Chondrocyte (in vitro differentiated cells): Measurements from ENCODE around the gene IGLL5. TPM values are rescaled to one million over a fixed set of nuclear protein-coding genes. Genes with fewer than 3 reads are reported as not detected.
"Not testable (repeated sequence)": the region's sequence is repeated elsewhere in the genome, so short reads cannot be mapped to it uniquely, and the experiment has no call there.

Source experiments
- DNase-seq: peaks from one replicate; pipeline ENCODE4 v3.0.0; 2021; ENCODE audit warnings: mixed read lengths, low spot score
- H3K27ac Mint-ChIP-seq: one replicate; pipeline ENCODE4 v1.8.0; 2021; ENCODE audit warnings: mild to moderate bottlenecking, moderate library complexity, mixed read lengths; ENCODE audit not compliant: unreplicated experiment
- H3K27me3 Mint-ChIP-seq: 2 replicates; pipeline ENCODE4 v1.8.0; 2021; ENCODE audit warnings: low read depth, mixed read lengths
- H3K36me3 Mint-ChIP-seq: 2 replicates; pipeline ENCODE4 v1.8.0; 2021; ENCODE audit warnings: low read depth, mixed read lengths
- H3K4me1 Mint-ChIP-seq: 2 replicates; pipeline ENCODE4 v1.8.0; 2021; ENCODE audit warnings: low read depth, mild to moderate bottlenecking, mixed read lengths
- H3K4me3 Mint-ChIP-seq: one replicate; pipeline ENCODE4 v1.8.0; 2021; ENCODE audit warnings: mild to moderate bottlenecking, moderate library complexity, mixed read lengths; ENCODE audit not compliant: unreplicated experiment
- H3K9me3 Mint-ChIP-seq: 2 replicates; pipeline ENCODE4 v1.8.0; 2021; ENCODE audit warnings: low read depth, mixed read lengths
- total RNA-seq: library from RNA; stranded (reverse); gene quantifications from 3 replicates; pipeline ENCODE4 v1.2.1, GENCODE V29; 2021
- TF ChIP-seq, protein P1 (sequence below): fragments of 200-600 bp; sonication (generic); IDR thresholded peaks from 2 replicates; pipeline ENCODE4 v1.5.0; 2021; ENCODE audit warnings: antibody characterized with exemption, mild to moderate bottlenecking, moderate library complexity

Gene IGLL5
- total RNA-seq, 1 donor from 2014 or later = not detected

DNA sequence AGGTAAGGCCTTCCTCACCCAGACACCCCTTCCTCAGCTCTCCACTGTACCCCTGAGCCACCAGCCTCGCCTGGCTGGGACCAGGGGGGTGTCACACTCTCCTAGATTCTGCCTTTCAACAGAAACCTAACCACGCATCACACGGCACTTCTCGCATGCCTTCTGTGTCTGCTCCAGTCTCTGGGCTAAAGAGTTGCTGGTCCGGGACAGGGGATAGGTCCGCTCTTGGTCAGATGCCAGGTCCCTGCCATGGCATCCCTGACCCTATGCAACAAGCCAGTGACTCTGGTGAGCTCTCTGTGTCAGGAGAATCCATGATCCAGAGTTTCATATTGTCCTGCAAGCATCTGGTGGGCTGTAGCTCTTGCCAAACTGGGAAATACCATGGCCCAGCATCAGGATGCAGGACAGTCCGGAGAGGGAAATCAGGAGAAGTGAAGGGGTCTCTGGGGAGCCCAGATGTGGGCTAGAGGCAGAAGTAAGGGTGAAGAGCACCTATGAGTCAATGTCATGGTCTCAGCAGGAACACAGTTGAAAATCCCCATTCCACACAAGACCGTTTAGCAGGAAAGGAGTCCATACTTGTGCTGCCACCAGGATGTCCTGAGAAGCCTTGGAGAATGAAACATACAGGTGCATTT is 14.1 kb downstream of the IGLL5 start:
- DNase-seq = no peak
- Mint-ChIP-seq H3K27me3 (peaks cover 15% of the 10 kb centered on the region), H3K27ac (no peak overlapping the region)

DNA sequence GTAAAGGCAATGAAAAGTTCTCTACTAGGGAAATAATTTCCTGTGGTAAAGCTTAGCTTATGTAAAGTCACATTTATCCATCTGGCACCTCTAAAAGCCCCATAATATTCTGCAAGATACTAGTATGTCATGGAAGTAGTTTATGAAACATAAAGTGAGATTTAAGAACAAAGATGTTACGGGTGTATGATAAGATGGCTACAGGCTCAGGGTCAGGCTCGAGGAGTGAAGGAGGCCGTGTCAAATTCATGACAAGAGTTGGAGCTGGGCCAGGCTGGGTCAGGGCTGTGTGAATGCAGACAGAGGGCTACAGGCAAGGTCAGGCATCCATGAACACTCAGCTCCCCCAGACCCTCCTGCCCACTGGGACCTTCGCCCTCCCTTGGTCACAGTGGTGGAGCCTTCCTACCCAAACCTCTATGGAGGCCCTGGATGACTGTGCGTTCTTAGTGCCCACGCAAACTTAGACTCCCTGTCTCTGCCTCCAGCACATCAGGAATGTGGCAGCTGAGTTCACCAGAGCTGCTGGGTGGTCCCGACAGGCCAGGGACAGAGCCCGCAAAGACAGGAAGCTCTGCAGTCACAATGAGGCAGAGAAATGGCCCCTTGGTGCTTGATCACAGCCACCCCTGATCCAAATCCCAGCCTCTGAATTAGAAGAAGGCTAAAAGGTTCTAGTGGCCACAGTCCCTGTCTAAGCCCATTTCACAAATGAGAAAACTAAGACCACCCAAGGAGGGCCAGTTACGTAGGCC is 14.8 kb downstream of the IGLL5 start:
- Mint-ChIP-seq H3K27me3 (peaks cover 18% of the 10 kb centered on the region), H3K4me3 (no peak overlapping the region), H3K27ac (no peak overlapping the region), H3K36me3 (no peaks in the 10 kb centered on the region), H3K9me3 (no peaks in the 10 kb centered on the region), H3K4me1 (no peaks in the 10 kb centered on the region)
- peak; percentile 51 for DNase-seq
- TF ChIP-seq, protein P1, sequence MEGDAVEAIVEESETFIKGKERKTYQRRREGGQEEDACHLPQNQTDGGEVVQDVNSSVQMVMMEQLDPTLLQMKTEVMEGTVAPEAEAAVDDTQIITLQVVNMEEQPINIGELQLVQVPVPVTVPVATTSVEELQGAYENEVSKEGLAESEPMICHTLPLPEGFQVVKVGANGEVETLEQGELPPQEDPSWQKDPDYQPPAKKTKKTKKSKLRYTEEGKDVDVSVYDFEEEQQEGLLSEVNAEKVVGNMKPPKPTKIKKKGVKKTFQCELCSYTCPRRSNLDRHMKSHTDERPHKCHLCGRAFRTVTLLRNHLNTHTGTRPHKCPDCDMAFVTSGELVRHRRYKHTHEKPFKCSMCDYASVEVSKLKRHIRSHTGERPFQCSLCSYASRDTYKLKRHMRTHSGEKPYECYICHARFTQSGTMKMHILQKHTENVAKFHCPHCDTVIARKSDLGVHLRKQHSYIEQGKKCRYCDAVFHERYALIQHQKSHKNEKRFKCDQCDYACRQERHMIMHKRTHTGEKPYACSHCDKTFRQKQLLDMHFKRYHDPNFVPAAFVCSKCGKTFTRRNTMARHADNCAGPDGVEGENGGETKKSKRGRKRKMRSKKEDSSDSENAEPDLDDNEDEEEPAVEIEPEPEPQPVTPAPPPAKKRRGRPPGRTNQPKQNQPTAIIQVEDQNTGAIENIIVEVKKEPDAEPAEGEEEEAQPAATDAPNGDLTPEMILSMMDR = no peak

More for the DNA sequence above, 14.1 kb downstream of the IGLL5 start:
- no peaks in the 10 kb centered on the region for H3K9me3 Mint-ChIP-seq
- H3K4me1 Mint-ChIP-seq = no peaks in the 10 kb centered on the region
- TF ChIP-seq, protein P1 = no peak
- H3K4me3 Mint-ChIP-seq = no peak overlapping the region
- H3K36me3 Mint-ChIP-seq = no peaks in the 10 kb centered on the region

DNA sequence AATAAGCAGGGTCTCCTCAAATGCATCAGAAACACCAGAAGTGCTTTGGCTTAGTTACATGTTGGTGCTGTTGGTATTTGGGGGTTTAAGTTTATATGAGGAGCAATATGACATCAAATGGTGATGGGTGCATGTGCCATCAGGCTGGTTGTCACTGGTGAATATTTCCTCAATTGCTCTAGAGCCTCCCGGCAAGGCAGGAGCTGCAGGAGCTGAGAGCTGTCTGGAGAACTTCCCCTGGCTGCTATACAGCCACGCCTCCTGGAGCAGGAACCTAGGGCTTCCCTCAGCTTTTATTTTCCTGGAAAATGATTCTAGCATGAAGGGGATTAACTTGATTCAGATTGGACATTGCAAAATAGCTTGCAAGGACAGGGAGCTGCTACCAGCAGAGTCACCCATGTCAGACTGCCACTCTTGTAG is 15.8 kb downstream of the IGLL5 start:
- TF ChIP-seq, protein P1 = no peak
- H3K27me3 Mint-ChIP-seq = peaks cover 18% of the 10 kb centered on the region
- no peak for DNase-seq
- no peak overlapping the region for H3K4me3 Mint-ChIP-seq
- H3K36me3 Mint-ChIP-seq = no peaks in the 10 kb centered on the region
- no peaks in the 10 kb centered on the region for H3K4me1 Mint-ChIP-seq
- H3K27ac Mint-ChIP-seq = no peak overlapping the region
- H3K9me3 Mint-ChIP-seq = no peaks in the 10 kb centered on the region

DNA sequence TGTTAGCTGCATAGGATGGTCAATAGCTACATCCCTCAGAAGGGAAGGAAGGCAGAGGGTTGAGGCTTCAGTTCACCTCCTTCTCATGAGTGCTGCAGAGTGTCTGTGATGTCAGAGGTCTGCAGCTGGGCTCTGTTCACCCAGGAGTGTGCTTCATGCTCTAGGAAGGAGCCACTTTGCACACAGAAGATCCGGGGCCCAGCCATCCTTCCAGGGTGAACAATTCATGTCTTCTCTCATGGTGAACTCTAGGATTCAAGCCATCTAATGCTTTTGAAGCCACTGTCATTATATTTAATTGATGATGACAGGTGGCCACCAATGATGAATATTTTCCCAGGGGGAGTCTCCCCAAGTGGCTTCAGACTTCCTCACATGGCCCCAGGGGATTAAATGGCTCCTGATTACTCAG is 16.2 kb downstream of the IGLL5 start:
- not testable (repeated sequence) for H3K27ac Mint-ChIP-seq, H3K36me3 Mint-ChIP-seq, H3K4me3 Mint-ChIP-seq, H3K4me1 Mint-ChIP-seq, H3K9me3 Mint-ChIP-seq
- H3K27me3 Mint-ChIP-seq = peaks cover 20% of the 10 kb centered on the region
- peak; percentile 43 for DNase-seq

DNA sequence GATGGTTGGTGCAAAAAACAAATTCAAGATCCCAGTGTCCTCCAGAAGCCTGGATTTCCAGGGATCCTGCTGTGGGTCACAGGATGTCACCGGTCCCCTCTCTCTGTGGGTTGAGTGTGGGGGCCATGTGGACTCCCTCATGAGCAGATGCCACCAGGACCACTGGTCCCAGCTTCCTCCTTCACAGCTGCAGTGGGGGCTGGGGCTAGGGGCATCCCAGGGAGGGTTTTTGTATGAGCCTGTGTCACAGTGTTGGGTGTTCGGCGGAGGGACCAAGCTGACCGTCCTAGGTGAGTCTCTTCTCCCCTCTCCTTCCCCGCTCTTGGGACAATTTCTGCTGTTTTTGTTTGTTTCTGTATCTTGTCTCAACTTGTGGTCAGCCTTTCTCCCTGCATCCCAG is 17.1 kb downstream of the IGLL5 start:
- H3K9me3 Mint-ChIP-seq, H3K4me3 Mint-ChIP-seq, H3K27ac Mint-ChIP-seq, H3K36me3 Mint-ChIP-seq, H3K4me1 Mint-ChIP-seq: not testable (repeated sequence)
- peak; percentile 51 for DNase-seq
- peaks cover 27% of the 10 kb centered on the region for H3K27me3 Mint-ChIP-seq

DNA sequence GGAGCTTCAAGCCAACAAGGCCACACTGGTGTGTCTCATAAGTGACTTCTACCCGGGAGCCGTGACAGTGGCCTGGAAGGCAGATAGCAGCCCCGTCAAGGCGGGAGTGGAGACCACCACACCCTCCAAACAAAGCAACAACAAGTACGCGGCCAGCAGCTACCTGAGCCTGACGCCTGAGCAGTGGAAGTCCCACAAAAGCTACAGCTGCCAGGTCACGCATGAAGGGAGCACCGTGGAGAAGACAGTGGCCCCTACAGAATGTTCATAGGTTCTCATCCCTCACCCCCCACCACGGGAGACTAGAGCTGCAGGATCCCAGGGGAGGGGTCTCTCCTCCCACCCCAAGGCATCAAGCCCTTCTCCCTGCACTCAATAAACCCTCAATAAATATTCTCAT is 18.8 kb downstream of the IGLL5 start:
- not testable (repeated sequence) for H3K4me1 Mint-ChIP-seq, H3K9me3 Mint-ChIP-seq, H3K27ac Mint-ChIP-seq, H3K36me3 Mint-ChIP-seq, H3K4me3 Mint-ChIP-seq
- peaks cover 39% of the 10 kb centered on the region for H3K27me3 Mint-ChIP-seq
- DNase-seq = peak; percentile 49
